ENCODE results near the gene ADAT1.

The ADAT1 gene

DNA sequence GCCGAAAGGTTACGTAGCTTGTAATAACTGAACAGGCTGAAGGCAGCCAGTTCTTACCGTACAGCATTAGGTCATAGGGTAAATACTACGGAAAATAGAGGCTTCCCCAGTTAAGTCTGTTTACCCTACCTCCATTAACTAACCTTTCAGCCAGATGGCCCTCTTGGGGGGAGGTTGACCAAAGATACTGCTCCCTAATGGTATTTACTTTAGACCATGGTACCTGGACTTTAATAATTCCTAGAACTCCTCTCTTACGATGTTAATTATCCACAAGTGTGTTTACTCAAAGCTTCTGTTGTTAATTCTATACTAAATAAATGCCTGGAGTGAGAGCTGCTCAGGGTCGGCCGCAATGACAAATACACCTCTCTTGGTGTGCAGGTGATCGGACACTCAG, 9.8 kb upstream of the ADAT1 start:
- TF ChIP-seq, protein P1, sequence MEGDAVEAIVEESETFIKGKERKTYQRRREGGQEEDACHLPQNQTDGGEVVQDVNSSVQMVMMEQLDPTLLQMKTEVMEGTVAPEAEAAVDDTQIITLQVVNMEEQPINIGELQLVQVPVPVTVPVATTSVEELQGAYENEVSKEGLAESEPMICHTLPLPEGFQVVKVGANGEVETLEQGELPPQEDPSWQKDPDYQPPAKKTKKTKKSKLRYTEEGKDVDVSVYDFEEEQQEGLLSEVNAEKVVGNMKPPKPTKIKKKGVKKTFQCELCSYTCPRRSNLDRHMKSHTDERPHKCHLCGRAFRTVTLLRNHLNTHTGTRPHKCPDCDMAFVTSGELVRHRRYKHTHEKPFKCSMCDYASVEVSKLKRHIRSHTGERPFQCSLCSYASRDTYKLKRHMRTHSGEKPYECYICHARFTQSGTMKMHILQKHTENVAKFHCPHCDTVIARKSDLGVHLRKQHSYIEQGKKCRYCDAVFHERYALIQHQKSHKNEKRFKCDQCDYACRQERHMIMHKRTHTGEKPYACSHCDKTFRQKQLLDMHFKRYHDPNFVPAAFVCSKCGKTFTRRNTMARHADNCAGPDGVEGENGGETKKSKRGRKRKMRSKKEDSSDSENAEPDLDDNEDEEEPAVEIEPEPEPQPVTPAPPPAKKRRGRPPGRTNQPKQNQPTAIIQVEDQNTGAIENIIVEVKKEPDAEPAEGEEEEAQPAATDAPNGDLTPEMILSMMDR (IDR thresholded peaks at IDR 0.05; ENCODE audit: control insufficient read depth, extremely low read depth, insufficient read depth), result no peak
- no peak overlapping the region for H3K4me3 ChIP-seq (ENCODE audit: low read depth, low read length)

DNA sequence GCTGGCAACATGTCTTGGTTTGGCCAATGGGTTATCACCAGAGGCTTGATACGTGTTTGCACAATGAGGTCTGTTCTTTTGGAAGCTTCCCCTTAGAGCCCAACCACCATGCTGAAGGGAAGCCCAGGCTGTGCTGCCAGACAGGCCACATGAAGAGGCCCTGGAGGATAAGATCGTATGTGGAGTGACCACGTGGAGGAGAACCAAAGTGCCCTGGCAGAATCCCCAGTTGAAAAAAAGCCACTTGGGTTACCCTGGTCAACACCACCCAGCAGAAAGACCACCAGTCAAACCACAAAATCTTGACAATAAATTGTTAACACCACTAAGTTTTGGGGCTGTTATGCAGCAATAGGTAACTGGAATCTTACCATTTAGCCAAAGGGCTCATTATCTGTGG, 7.0 kb upstream of the ADAT1 start:
- TF ChIP-seq, protein P1 (IDR thresholded peaks at IDR 0.05; ENCODE audit: control insufficient read depth, extremely low read depth, insufficient read depth), result no peak
- H3K4me3 ChIP-seq (ENCODE audit: low read depth, low read length), result no peak overlapping the region
- DNase-seq (ENCODE audit: low read depth), result no peak

More for the DNA sequence above, 9.8 kb upstream of the ADAT1 start:
- DNase-seq (ENCODE audit: low read depth), result no peak

DNA sequence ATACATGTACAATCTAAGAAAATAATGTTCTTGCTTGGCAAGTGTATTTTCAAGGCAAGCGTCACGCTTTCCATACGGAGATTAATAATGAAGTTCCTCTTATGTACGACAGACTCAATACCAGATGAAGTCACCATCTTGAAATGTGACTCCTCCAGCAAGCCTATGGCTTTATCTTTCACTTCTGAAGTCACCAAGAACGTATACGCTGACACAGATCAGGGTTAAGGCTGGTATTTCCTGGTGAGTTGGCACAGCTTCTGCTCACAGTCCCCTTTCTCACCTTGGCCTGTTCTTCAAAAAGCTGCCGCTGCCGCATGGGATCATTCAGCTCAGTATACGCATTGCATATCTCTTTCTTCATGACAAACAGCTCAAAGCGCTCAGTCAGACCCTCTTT, 6.1 kb upstream of the ADAT1 start:
- no peak overlapping the region for H3K4me3 ChIP-seq (ENCODE audit: low read depth, low read length)
- DNase-seq (ENCODE audit: low read depth), result no peak
- TF ChIP-seq, protein P1 (IDR thresholded peaks at IDR 0.05; ENCODE audit: control insufficient read depth, extremely low read depth, insufficient read depth), result no peak

DNA sequence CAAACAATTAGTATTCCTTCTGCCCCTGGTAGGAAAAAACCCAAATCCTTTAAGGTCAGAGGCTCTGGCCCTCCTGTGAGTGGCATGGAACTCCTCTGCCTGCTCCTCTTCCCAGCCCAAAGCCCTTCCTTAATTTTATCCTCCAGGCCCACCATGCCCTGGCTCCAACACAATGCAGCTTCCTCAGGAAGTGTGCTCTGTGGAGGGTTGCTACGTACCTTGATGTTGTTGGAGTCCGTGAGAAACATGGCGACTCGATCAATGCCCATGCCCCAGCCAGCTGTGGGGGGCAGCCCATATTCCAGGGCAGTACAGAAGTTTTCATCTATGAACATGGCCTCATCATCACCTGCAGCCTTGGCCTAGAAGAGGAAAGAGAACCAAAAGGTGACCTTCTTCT, 5.3 kb upstream of the ADAT1 start:
- no peak overlapping the region for H3K4me3 ChIP-seq (ENCODE audit: low read depth, low read length)
- DNase-seq (ENCODE audit: low read depth), result no peak
- TF ChIP-seq, protein P1 (IDR thresholded peaks at IDR 0.05; ENCODE audit: control insufficient read depth, extremely low read depth, insufficient read depth), result no peak

DNA sequence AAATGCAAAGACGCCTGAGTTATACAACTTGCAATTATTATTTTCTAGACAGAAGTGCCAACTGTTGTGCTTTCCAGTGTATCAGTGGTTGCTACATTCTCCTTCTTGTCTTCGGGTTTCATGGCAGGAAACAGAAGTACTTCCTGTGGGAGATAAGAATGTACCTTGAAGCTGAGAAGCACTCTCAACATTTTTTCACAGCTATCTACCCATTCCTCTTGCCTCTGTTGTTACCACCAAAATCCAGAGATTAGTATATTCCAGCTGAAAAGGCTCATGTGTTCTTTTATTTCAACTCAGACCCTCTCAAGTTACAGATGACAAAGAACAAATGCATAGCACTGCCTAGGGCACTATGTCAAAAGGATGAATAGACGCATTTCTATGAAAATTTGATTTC, 4.8 kb upstream of the ADAT1 start:
- no peak overlapping the region for H3K4me3 ChIP-seq (ENCODE audit: low read depth, low read length)
- no peak for DNase-seq (ENCODE audit: low read depth)
- TF ChIP-seq, protein P1 (IDR thresholded peaks at IDR 0.05; ENCODE audit: control insufficient read depth, extremely low read depth, insufficient read depth), result no peak

DNA sequence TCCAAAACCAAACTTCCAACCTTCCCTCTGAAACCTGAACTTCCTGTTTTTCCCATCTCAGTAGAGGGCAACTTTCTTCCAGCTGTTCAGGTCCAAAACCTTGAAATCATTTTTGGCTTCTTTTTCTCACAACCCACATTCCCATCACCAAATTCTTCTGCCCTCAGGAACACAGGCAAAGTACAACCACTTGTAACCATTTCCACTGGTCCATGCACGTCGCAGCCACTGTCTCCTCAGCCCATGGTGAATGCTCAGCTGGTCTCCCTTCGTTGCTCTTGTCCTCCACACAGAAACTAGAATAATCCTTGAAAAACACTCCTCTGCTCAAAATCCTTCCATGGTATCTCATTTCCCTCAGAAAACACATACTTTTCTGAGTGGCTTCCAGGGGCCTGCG, 3.7 kb upstream of the ADAT1 start:
- DNase-seq (ENCODE audit: low read depth), result no peak
- no peak overlapping the region for H3K4me3 ChIP-seq (ENCODE audit: low read depth, low read length)
- TF ChIP-seq, protein P1 (IDR thresholded peaks at IDR 0.05; ENCODE audit: control insufficient read depth, extremely low read depth, insufficient read depth), result no peak

DNA sequence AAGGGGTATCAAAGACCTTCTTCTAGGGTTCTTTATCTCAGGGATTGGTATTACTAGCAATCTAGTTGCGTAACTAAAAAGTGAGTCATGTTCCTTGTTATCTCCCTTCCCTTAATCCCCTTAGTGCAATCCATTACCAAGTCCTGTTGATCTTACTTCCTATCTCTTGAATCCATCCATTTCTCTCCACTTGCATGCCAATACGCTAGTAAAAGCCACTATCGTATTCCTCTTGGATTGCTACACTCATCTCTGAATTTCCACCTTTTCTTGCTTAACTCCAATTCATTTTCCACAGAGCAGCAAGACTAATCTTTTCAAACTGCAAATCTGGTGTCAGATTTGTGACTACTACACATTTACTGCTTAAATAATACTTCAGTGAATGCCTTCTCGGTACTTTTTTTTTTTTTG, 1.8 kb upstream of the ADAT1 start:
- no peak overlapping the region for H3K4me3 ChIP-seq (ENCODE audit: low read depth, low read length)
- no peak for DNase-seq (ENCODE audit: low read depth)
- TF ChIP-seq, protein P1 (IDR thresholded peaks at IDR 0.05; ENCODE audit: control insufficient read depth, extremely low read depth, insufficient read depth), result no peak

Measured in LNCaP clone FGC (cell line).